ENCODE measurements around the gene KMT2C.

DNA sequence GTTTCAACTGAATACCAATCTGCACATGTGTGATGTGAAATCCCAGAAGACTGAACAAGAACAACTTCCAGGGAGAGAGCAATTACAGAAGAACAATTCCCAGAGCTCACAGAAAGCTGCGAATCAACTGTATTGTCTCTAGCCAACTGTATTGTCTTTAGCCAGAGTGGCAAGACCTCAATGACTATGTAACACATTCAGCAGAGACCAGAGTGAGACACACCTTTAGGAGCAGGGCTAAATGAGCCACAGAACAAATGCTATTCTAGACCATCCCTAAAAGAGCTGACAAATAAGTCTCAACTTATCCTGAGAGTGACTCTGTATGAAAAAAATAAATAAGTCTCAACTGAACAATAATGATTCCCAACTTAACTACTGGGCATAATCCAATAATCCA lies 72.0 kb downstream of the KMT2C start:
- TF ChIP-seq, protein P1, sequence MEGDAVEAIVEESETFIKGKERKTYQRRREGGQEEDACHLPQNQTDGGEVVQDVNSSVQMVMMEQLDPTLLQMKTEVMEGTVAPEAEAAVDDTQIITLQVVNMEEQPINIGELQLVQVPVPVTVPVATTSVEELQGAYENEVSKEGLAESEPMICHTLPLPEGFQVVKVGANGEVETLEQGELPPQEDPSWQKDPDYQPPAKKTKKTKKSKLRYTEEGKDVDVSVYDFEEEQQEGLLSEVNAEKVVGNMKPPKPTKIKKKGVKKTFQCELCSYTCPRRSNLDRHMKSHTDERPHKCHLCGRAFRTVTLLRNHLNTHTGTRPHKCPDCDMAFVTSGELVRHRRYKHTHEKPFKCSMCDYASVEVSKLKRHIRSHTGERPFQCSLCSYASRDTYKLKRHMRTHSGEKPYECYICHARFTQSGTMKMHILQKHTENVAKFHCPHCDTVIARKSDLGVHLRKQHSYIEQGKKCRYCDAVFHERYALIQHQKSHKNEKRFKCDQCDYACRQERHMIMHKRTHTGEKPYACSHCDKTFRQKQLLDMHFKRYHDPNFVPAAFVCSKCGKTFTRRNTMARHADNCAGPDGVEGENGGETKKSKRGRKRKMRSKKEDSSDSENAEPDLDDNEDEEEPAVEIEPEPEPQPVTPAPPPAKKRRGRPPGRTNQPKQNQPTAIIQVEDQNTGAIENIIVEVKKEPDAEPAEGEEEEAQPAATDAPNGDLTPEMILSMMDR (IDR thresholded peaks at IDR 0.05): no peak
- TF ChIP-seq POLR2A (IDR thresholded peaks at IDR 0.05) (no peak), POLR2AphosphoS5 (IDR thresholded peaks at IDR 0.05) (no peak)

Measured in stomach (tissue), 4 donors.